Measurements from ENCODE around the gene ODR4.

GRCh38 chr1:186390925-186391324 lies 15.3 kb downstream of the ODR4 start:
- TF ChIP-seq, protein P1, sequence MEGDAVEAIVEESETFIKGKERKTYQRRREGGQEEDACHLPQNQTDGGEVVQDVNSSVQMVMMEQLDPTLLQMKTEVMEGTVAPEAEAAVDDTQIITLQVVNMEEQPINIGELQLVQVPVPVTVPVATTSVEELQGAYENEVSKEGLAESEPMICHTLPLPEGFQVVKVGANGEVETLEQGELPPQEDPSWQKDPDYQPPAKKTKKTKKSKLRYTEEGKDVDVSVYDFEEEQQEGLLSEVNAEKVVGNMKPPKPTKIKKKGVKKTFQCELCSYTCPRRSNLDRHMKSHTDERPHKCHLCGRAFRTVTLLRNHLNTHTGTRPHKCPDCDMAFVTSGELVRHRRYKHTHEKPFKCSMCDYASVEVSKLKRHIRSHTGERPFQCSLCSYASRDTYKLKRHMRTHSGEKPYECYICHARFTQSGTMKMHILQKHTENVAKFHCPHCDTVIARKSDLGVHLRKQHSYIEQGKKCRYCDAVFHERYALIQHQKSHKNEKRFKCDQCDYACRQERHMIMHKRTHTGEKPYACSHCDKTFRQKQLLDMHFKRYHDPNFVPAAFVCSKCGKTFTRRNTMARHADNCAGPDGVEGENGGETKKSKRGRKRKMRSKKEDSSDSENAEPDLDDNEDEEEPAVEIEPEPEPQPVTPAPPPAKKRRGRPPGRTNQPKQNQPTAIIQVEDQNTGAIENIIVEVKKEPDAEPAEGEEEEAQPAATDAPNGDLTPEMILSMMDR (IDR thresholded peaks at IDR 0.05; ENCODE audit: low read length): no peak
- no peak for TF ChIP-seq EZH2 (IDR thresholded peaks at IDR 0.05; ENCODE audit: borderline replicate concordance, low read length)

Measured in OCI-LY1 (cell line).